Stimulated activated CD8-positive, alpha-beta memory T cell treated with anti-CD3 and anti-CD28 coated beads, Interleukin-12 subunit alpha, Interleukin-12 subunit beta, amount 100 ng/mL, for 4 hours (primary cell): ENCODE data around the gene FHIP2A.
"Not testable (repeated sequence)": the region's sequence is repeated elsewhere in the genome, so short reads cannot be mapped to it uniquely, and the experiment has no call there.

Source experiments
- DNase-seq: peaks from one replicate; pipeline ENCODE4 v3.0.0-alpha.2; 2020; ENCODE audit warnings: low read depth

The FHIP2A gene

GRCh38 chr10:114819322-114819721 lies 2.3 kb upstream of the FHIP2A start:
- no peak for DNase-seq

GRCh38 chr10:114821915-114822443 lies 399 bp downstream of the FHIP2A start:
- no peak for DNase-seq

GRCh38 chr10:114822444-114823076 lies 980 bp downstream of the FHIP2A start:
- no peak for DNase-seq

- no peak for DNase-seq
Observed at GRCh38 chr10:114823077-114823463, 1.5 kb downstream of the FHIP2A start.

- no peak for DNase-seq
Observed at GRCh38 chr10:114824391-114824790, 2.8 kb downstream of the FHIP2A start.

- no peak for DNase-seq
Observed at GRCh38 chr10:114825513-114826253, 4.1 kb downstream of the FHIP2A start.

- no peak for DNase-seq
Observed at GRCh38 chr10:114829160-114829909, 7.8 kb downstream of the FHIP2A start.

GRCh38 chr10:114831186-114831867 lies 9.7 kb downstream of the FHIP2A start:
- DNase-seq = no peak

- no peak for DNase-seq
Observed at GRCh38 chr10:114837690-114838089, 16.1 kb downstream of the FHIP2A start.

GRCh38 chr10:114839901-114840300 lies 18.3 kb downstream of the FHIP2A start:
- DNase-seq = no peak

- no peak for DNase-seq
Observed at GRCh38 chr10:114845978-114846693, 24.6 kb downstream of the FHIP2A start.

- DNase-seq = not testable (repeated sequence)
Observed at GRCh38 chr10:114847517-114847916, 25.9 kb downstream of the FHIP2A start.

- DNase-seq = no peak
Observed at GRCh38 chr10:114849674-114850073, 28.1 kb downstream of the FHIP2A start.

GRCh38 chr10:114850126-114850525 lies 28.5 kb downstream of the FHIP2A start:
- no peak for DNase-seq

- DNase-seq = no peak
Observed at GRCh38 chr10:114851336-114851735, 29.8 kb downstream of the FHIP2A start.

- no peak for DNase-seq
Observed at GRCh38 chr10:114852197-114852596, 30.6 kb downstream of the FHIP2A start.

- DNase-seq = no peak
Observed at GRCh38 chr10:114854906-114855305, 33.3 kb downstream of the FHIP2A start.

GRCh38 chr10:114855776-114856543 lies 34.4 kb downstream of the FHIP2A start:
- DNase-seq = no peak

GRCh38 chr10:114856544-114857287 lies 35.1 kb downstream of the FHIP2A start:
- no peak for DNase-seq

GRCh38 chr10:114857288-114857565 lies 35.6 kb downstream of the FHIP2A start:
- not testable (repeated sequence) for DNase-seq
